Aorta (tissue), 5 donors: ENCODE results near the gene PIEZO2. TPM values are rescaled to one million over a fixed set of nuclear protein-coding genes. Genes with fewer than 3 reads are reported as not detected.

Experiments
- ATAC-seq: fragments of 200-7000 bp; cut with Tn5 transposase; one replicate; pipeline ENCODE4 v1.9.1; 2022; ENCODE audit warnings: moderate library complexity; ENCODE audit not compliant: low FRiP score
- DNase-seq, 2 donors: peaks; one replicate each; pipeline ENCODE4 v3.0.0-alpha.2; 2020
- H3K27ac ChIP-seq, 2 donors: one replicate each; pipeline ENCODE4 v1.5.1; 2013; ENCODE audit warnings: low read length in 2 of 2, mild to moderate bottlenecking in 2 of 2, moderate library complexity in 2 of 2, control low read depth in 1 of 2, inconsistent platforms in 1 of 2, low read depth in 1 of 2
- H3K27me3 ChIP-seq, 2 donors: one replicate each; pipeline ENCODE4 v1.6.1; 2013; ENCODE audit warnings: control low read depth in 1 of 2, low read length in 1 of 2, mild to moderate bottlenecking in 1 of 2, moderate library complexity in 1 of 2; ENCODE audit not compliant: insufficient read depth in 2 of 2, control insufficient read depth in 1 of 2
- H3K36me3 ChIP-seq, 2 donors: one replicate each; pipeline ENCODE4 v1.6.1; 2013; ENCODE audit warnings: control low read depth in 1 of 2, low read length in 1 of 2, mild to moderate bottlenecking in 1 of 2; ENCODE audit not compliant: insufficient read depth in 2 of 2, control insufficient read depth in 1 of 2
- H3K4me1 ChIP-seq, 2 donors: one replicate each; pipeline ENCODE4 v1.6.1; 2013; ENCODE audit warnings: low read length in 2 of 2, control low read depth in 1 of 2, mild to moderate bottlenecking in 1 of 2, moderate library complexity in 1 of 2; ENCODE audit not compliant: insufficient read depth in 2 of 2, control insufficient read depth in 1 of 2
- H3K4me3 ChIP-seq, 2 donors: one replicate each; pipeline ENCODE4 v1.5.1; 2013; ENCODE audit warnings: low read length in 2 of 2, control low read depth in 1 of 2, mild to moderate bottlenecking in 1 of 2
- H3K9me3 ChIP-seq: one replicate; pipeline ENCODE4 v1.6.1; 2013; ENCODE audit warnings: mild to moderate bottlenecking, low read length; ENCODE audit not compliant: control insufficient read depth
- WGBS, 2 donors: extraction: QIAGEN DNeasy Blood & Tissue Kit; methylation state at CpG; one replicate each; pipeline ENCODE4 v1.1.7; 2013; 5-methylcytosine and 5-hydroxymethylcytosine counted together
- intact Hi-C, 2 donors: fragments of 100-400 bp; cut with DNase I; formaldehyde crosslinking; loops; one replicate each; pipeline versions ENCODE4 v1.14.2 to v1.15.0; 2022
- polyA plus RNA-seq, 2 donors: library from polyadenylated mRNA; stranded (reverse); fragments of 200-250 nt; gene quantifications; one replicate each; pipeline ENCODE4 v1.2.3, GENCODE V29; 2013
- total RNA-seq, 2 donors: library from RNA; stranded (reverse); fragmentation: NEBNext Ultra II Directional; extraction: Animal tissue kit (Norgen Biotek cat#: 25700); gene quantifications; one replicate each; pipeline ENCODE4 v1.2.1, GENCODE V29; 2021
- donor health status: healthy with polysubstance abuse.
- donor health status: Bipolar disorder and iron deficiency.
- donor health status: DM: no; HTN: no; CAD: no.
- donor health status: DM: no; HTN: no; CAD: no.
- donor health status: DM: yes; HTN: yes; CAD: no.

The PIEZO2 gene
- total and polyA plus RNA-seq, 4 donors, result 0.50 to 8.8 (median 1.6) TPM

DNA sequence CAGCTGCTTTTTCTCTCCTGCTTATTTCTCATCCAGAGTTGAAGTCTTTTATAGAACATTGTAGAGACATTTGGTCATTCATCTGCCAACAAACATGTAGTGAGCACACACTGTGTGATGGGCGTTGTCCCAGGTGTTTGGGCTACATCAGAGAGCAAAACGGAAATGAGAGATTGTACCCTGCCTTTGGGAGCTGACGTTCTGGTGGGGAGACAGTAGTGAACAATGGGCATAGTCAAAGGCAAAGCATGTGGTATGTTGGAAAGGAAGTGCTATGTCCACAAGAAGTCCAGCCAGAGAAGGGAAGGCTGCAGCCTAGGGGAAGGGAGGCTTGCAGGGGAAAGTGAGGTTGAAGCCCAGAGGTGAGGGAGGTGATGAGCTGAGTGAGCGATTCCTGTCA lies 78.1 kb downstream of the PIEZO2 start:
- H3K27ac ChIP-seq, result no peak overlapping the region
- intact Hi-C loops, result no loop called here
- WGBS, 2 donors, result 87 to 96% methylated on average over 4 of the region's 4 CpGs
- H3K4me1 ChIP-seq, result no peaks in the 10 kb centered on the region
- H3K4me3 ChIP-seq, result no peak overlapping the region
- DNase-seq, result no peak
- H3K9me3 ChIP-seq, result no peaks in the 10 kb centered on the region
- H3K27me3 ChIP-seq, result no peaks in the 10 kb centered on the region
- no peaks in the 10 kb centered on the region for H3K36me3 ChIP-seq
- no peak for ATAC-seq

GRCh38 chr18:11070593-11070992 lies 78.8 kb downstream of the PIEZO2 start:
- H3K4me3 ChIP-seq, result no peak overlapping the region
- H3K36me3 ChIP-seq, result no peaks in the 10 kb centered on the region
- 85 to 91% methylated on average over 11 of the region's 11 CpGs for WGBS, 2 donors
- no peaks in the 10 kb centered on the region for H3K9me3 ChIP-seq
- no peaks in the 10 kb centered on the region for H3K4me1 ChIP-seq
- DNase-seq, result no peak
- ATAC-seq, result no peak
- no peak overlapping the region for H3K27ac ChIP-seq
- no peaks in the 10 kb centered on the region for H3K27me3 ChIP-seq
- intact Hi-C loops, result no loop called here

DNA sequence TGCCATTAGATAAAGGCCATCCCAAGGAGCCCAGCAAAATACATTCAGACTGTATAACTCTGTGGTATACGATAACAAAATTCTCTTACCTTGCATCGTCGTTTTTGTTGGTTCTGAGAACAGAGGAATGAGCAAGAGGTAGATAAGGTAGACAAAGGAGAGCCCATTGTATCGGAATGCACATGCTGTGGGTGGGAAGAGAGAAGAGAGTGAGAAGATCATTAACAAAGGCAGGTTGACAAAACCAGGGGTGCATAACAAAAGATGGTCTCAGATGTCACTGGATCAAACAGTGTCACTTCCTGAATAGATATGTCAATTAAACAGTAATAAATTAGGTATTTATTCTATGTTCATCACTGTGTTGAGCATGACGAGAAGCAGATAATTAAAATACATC lies 83.3 kb downstream of the PIEZO2 start:
- no peak overlapping the region for H3K27ac ChIP-seq
- 82% methylated on average over 5 of the region's 5 CpGs for WGBS, 2 donors
- DNase-seq (no peak), ATAC-seq (no peak)
- H3K36me3 ChIP-seq, result no peaks in the 10 kb centered on the region
- intact Hi-C loops, result no loop called here
- H3K27me3 ChIP-seq, result no peaks in the 10 kb centered on the region
- no peaks in the 10 kb centered on the region for H3K4me1 ChIP-seq
- no peak overlapping the region for H3K4me3 ChIP-seq
- H3K9me3 ChIP-seq, result no peaks in the 10 kb centered on the region

- 56 to 76% methylated on average over 7 of the region's 7 CpGs for WGBS, 2 donors
- intact Hi-C loops, result no loop called here
- no peak overlapping the region for H3K27ac ChIP-seq
- no peak for ATAC-seq
- no peaks in the 10 kb centered on the region for H3K27me3 ChIP-seq
- H3K4me1 ChIP-seq, result no peaks in the 10 kb centered on the region
- no peaks in the 10 kb centered on the region for H3K9me3 ChIP-seq
- no peak for DNase-seq
- H3K36me3 ChIP-seq, result no peaks in the 10 kb centered on the region
- no peak overlapping the region for H3K4me3 ChIP-seq
Observed at GRCh38 chr18:11064727-11065460, 84.5 kb downstream of the PIEZO2 start.

DNA sequence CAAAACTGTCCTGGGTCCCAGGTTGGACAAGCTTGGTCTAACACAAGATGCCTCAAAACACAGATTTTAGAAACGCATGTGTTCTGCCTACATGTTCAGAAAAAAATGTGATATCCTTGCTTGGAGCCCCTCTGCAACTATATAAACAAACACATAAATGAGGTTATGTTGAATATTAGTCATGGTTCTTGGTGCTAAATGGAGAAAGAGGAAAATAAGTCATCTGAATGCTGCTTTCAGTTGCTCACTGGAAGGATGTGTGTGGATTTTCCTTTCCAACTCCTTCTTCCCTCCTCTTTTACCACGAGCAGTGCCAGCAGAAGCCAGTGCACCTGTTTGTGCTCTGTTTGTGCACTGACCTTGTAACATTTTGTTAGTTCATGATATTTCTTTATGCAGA lies 85.3 kb downstream of the PIEZO2 start:
- Histone ChIP-seq H3K9me3 (no peaks in the 10 kb centered on the region), H3K36me3 (no peaks in the 10 kb centered on the region), H3K27ac (no peak overlapping the region), H3K4me3 (no peak overlapping the region), H3K27me3 (no peaks in the 10 kb centered on the region), H3K4me1 (no peaks in the 10 kb centered on the region)
- intact Hi-C loops, result no loop called here
- DNase-seq, result no peak
- WGBS, 2 donors, result 75 to 77% methylated on average over 2 of the region's 2 CpGs
- ATAC-seq, result no peak

DNA sequence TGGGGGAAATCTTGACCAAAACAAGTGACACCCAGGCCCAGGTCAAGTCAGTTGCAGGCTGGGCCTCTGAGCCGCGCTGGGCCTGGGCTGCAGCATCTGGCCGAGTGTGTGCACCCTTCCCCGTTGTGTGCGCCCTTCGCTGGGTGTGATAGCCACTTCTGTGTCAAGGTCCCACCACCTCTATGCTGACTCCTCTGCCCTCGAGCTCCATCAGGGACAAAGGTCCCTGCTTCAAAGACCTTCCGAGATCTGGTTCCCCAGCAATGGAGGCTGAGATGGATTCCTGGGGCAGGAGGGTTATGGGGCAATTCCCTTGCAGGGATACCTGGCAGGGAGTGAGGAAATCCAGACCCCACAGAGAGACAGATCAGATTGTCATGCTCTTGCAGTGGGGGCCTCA lies 93.6 kb downstream of the PIEZO2 start:
- Histone ChIP-seq H3K27ac (no peak overlapping the region), H3K4me1 (no peaks in the 10 kb centered on the region), H3K27me3 (no peaks in the 10 kb centered on the region), H3K36me3 (no peaks in the 10 kb centered on the region), H3K9me3 (no peaks in the 10 kb centered on the region), H3K4me3 (no peak overlapping the region)
- DNase-seq (no peak), ATAC-seq (peak; percentile 11)
- 94 to 97% methylated on average over 8 of the region's 8 CpGs for WGBS, 2 donors
- intact Hi-C loops, result no loop called here

- no peaks in the 10 kb centered on the region for H3K36me3 ChIP-seq
- ATAC-seq, result no peak
- H3K27me3 ChIP-seq, result no peaks in the 10 kb centered on the region
- no peaks in the 10 kb centered on the region for H3K9me3 ChIP-seq
- no peak overlapping the region for H3K4me3 ChIP-seq
- no peak for DNase-seq
- H3K4me1 ChIP-seq, result no peaks in the 10 kb centered on the region
- WGBS, 2 donors, result 76 to 78% methylated on average over 4 of the region's 4 CpGs
- no peak overlapping the region for H3K27ac ChIP-seq
- intact Hi-C loops, result no loop called here
Observed at GRCh38 chr18:11054497-11054896, 94.9 kb downstream of the PIEZO2 start.

DNA sequence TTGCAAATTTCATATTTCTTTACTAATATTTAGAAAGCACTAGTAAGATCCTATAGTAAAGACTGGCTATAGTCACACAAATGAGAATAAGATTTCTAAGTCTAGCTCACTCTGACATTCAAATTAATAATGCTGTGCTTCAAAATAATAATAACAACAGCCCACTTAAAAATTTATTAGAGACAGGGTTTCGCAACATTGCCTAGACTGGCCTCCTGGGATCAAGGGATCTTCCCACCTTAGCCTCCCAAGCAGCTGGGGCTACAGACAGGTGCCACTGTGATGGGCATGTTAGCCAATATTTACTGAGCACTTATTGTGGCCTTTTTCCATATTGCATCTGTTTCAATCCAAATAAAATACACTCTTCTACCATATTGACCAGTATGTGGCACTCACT lies 96.1 kb downstream of the PIEZO2 start:
- intact Hi-C loops, result no loop called here
- no peak for DNase-seq
- no peak for ATAC-seq
- H3K4me1 ChIP-seq, result no peaks in the 10 kb centered on the region
- no peak overlapping the region for H3K27ac ChIP-seq
- H3K4me3 ChIP-seq, result no peak overlapping the region
- 95 to 97% methylated on average over 1 of the region's 1 CpG for WGBS, 2 donors
- no peaks in the 10 kb centered on the region for H3K36me3 ChIP-seq
- H3K27me3 ChIP-seq, result no peaks in the 10 kb centered on the region
- no peaks in the 10 kb centered on the region for H3K9me3 ChIP-seq

- Histone ChIP-seq H3K27me3 (no peaks in the 10 kb centered on the region), H3K27ac (no peak overlapping the region), H3K4me3 (no peak overlapping the region), H3K9me3 (no peaks in the 10 kb centered on the region), H3K4me1 (no peaks in the 10 kb centered on the region), H3K36me3 (no peaks in the 10 kb centered on the region)
- 92 to 96% methylated on average over 3 of the region's 3 CpGs for WGBS, 2 donors
- intact Hi-C loops, result no loop called here
- no peak for DNase-seq
- ATAC-seq, result no peak
Observed at GRCh38 chr18:11052800-11053199, 96.6 kb downstream of the PIEZO2 start.
